Hematopoietic multipotent progenitor cell treated with erythropoietin and hydrocortisone succinate and interleukin-3 and kit ligand, for 6 days (in vitro differentiated cells): Measurements from ENCODE around the gene IGSF21.

Experiments
- DNase-seq: peaks from one replicate; pipeline ENCODE4 v3.0.0-alpha.2; 2015

IGSF21 gene

GRCh38 chr1:18107369-18108298, at the start of gene IGSF21:
Gene IGSF21, plus strand, starts transcription at chr1:18107798. Its CDS starts 331 bp downstream, at chr1:18108129.
- DNase-seq: no peak

- DNase-seq: no peak
Observed at GRCh38 chr1:18058206-18058921, 49.2 kb upstream of the IGSF21 start.

- DNase-seq: no peak
Observed at GRCh38 chr1:18058981-18059605, 48.5 kb upstream of the IGSF21 start.

GRCh38 chr1:18060366-18060765, 47.2 kb upstream of the IGSF21 start:
- DNase-seq: no peak

- DNase-seq: no peak
Observed at GRCh38 chr1:18062185-18062584, 45.4 kb upstream of the IGSF21 start.

GRCh38 chr1:18064534-18064933, 43.1 kb upstream of the IGSF21 start:
- no peak for DNase-seq

- DNase-seq: no peak
Observed at GRCh38 chr1:18066576-18066975, 41.0 kb upstream of the IGSF21 start.

GRCh38 chr1:18069903-18070302, 37.7 kb upstream of the IGSF21 start:
- DNase-seq: no peak

GRCh38 chr1:18072066-18072465, 35.5 kb upstream of the IGSF21 start:
- no peak for DNase-seq

GRCh38 chr1:18073066-18073642, 34.4 kb upstream of the IGSF21 start:
- DNase-seq: no peak

- no peak for DNase-seq
Observed at GRCh38 chr1:18077657-18078215, 29.9 kb upstream of the IGSF21 start.

GRCh38 chr1:18079941-18080735, 27.5 kb upstream of the IGSF21 start:
- no peak for DNase-seq

- no peak for DNase-seq
Observed at GRCh38 chr1:18085387-18086074, 22.1 kb upstream of the IGSF21 start.

GRCh38 chr1:18088077-18088594, 19.5 kb upstream of the IGSF21 start:
- no peak for DNase-seq

- no peak for DNase-seq
Observed at GRCh38 chr1:18089488-18089887, 18.1 kb upstream of the IGSF21 start.

GRCh38 chr1:18090636-18091035, 17.0 kb upstream of the IGSF21 start:
- no peak for DNase-seq

- no peak for DNase-seq
Observed at GRCh38 chr1:18091660-18092446, 15.7 kb upstream of the IGSF21 start.

GRCh38 chr1:18093193-18093592, 14.4 kb upstream of the IGSF21 start:
- no peak for DNase-seq

- DNase-seq: no peak
Observed at GRCh38 chr1:18093646-18094045, 14.0 kb upstream of the IGSF21 start.

GRCh38 chr1:18094096-18094495, 13.5 kb upstream of the IGSF21 start:
- no peak for DNase-seq
